Activated T-cell treated with anti-CD3 and anti-CD28 coated beads for 4 hours (primary cell): ENCODE measurements around the gene PDS5B.
A peak's percentile ranks its signal among the peaks of the same experiment; 100 is the strongest.
"Not testable (repeated sequence)": the region's sequence is repeated elsewhere in the genome, so short reads cannot be mapped to it uniquely, and the experiment has no call there.

Source experiments
- DNase-seq: peaks from one replicate; pipeline ENCODE4 v3.0.0-alpha.2; 2020

The PDS5B gene

GRCh38 chr13:32586080-32586900, at the start of gene PDS5B:
TSS of gene PDS5B (plus strand) at chr13:32586452. CDS start at chr13:32648773, 62,321 bp downstream.
- DNase-seq: peak; percentile 91

- DNase-seq: peak; percentile 18
Measured at GRCh38 chr13:32537580-32538142, 48.6 kb upstream of the PDS5B start.

DNA sequence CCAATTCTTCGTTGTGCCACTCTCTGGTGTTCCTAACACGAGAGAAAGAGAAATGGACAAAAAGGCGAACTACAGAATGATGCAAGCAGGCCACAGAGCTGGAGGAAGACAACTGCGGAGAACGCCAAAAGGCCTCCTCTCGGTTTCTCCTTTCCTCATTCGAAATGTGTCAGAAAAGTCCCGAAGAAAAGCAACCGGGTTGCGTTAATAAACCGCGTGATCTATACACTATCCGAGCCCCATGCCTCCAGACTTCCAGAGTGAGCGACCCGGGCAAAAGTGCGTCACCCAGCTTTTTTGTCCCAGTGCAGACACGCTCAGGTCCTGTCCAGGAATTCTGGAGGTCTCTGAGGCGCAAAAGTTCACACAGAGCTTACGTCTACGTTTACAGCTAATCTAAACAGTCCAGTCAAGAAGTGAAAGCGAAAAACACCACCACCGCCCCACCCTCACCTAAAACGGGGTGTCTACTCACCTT, 48.1 kb upstream of the PDS5B start:
- no peak for DNase-seq

DNA sequence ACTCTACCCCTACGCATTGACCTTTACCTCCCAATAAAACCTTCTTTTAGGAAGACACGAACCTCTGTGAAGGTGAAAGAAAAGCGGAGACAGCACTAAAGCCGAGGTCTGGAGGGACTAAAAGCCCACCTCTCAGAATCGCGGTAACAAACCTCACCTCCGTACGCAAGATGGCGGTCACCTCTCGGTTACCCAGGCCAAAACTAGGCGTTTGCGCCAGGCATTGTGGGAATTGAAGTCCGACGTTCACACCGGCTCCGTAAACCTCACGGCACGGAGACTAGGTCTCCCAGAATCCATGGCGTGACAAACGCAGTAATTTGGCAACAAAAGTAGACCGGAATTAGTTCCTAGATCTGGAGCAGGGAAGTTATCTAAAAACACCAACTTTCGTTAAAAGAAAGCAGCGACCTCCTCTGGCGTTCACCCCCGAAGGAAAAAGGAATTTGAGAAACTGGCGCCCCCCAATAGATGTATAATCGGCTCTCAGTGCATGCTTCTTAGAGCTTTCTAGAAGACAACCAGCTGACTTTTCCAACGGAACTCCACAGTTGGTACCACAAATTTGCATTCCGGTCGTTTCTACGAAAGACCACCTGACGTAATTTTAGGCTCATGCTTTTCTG, 47.5 kb upstream of the PDS5B start, which contains the start of gene N4BP2L2:
Gene N4BP2L2, minus strand, starts transcription at position 175 of the 626 bp plus-strand sequence. CDS start 1,768 bp downstream, outside the sequence.
- peak; percentile 83 for DNase-seq

GRCh38 chr13:32542221-32542620, 44.0 kb upstream of the PDS5B start:
- no peak for DNase-seq

DNA sequence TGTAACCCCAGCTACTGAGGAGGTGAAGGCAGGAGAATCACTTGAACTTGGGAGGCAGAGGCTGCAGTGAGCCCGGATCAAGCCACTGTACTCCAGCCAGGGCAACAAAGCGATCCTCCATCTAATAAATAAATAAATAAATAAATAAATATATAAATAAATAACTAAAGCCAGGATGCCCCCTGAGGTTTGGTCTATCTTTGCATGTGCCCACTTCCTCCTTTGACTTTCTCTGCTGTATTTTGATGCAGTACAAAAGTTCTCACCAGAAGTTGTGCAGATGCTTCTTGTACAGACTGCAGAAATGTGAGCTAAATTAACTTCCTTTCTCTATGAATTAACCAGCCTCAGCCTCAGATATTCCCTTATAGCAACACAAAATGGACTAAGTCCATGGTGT, 41.2 kb upstream of the PDS5B start:
- DNase-seq: no peak

GRCh38 chr13:32548837-32549236, 37.4 kb upstream of the PDS5B start:
- no peak for DNase-seq

- no peak for DNase-seq
Measured at GRCh38 chr13:32549788-32550187, 36.5 kb upstream of the PDS5B start.

DNA sequence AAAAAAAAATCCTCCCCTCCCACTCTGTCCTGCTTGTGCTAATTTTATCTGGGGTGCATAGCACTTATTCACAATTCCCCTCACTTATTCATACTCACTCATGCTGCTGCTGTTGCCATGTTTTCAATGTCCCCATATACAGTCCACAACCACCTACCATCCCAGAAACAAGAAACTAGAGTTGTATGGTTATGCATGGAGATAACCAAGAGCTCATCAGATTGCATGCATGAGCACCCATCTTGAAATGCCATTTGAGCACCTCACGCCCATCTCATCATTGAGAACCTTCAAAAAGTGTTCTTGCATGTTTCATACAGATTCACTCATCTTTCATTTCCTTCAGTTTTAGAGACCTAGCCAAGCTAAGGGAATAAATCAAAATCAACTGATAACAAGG, 32.5 kb upstream of the PDS5B start:
- DNase-seq: no peak

DNA sequence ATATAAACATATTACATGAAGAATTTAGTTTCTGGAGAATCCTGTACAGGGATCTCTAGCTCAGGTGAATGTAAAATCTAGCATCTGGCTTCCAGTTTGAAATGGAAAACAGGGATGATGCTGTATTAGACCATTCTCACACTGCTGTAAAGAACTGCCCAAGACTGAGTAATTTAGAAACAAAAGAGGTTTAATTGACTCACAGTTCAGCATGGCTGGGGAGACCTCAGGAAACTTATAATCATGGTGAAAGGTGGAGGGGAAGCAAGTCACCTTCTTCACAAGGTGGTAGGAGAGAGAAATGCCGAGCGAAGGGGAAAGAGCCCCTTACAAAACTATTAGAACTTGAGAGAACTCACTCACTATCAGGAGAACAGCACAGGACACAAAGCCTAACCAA, 30.6 kb upstream of the PDS5B start:
- no peak for DNase-seq

GRCh38 chr13:32560842-32561241, 25.4 kb upstream of the PDS5B start:
- DNase-seq: not testable (repeated sequence)

GRCh38 chr13:32575687-32576086, 10.6 kb upstream of the PDS5B start:
- not testable (repeated sequence) for DNase-seq

- no peak for DNase-seq
Measured at GRCh38 chr13:32577032-32577431, 9.2 kb upstream of the PDS5B start.

DNA sequence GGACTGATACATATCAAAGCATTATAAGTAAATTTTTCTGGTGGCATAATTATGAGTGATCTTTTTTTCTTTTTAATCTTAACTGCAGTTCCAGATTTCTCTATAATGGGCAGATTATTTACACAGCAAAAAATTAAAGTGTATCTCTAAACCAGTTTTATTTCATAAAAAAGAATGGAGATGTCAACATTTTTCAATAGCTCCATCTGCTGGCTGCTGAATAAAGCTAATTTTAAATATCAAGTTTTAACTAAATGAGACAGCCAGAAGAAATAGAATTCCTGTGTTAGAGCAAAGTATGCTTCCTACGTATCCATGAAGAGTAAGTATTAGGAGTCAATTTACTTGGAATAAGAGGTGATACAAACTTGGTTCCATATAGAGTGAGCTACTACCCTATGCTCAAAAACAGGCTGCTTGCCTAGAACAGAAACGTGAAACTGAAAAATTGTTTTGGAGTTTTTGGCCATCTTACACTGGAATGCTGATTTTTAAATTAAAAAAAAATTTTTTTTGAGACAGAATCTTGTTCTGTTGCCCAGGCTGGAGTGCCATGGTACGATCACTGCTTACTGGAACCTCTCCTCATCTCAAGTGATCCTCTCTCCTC, 5.0 kb upstream of the PDS5B start:
- no peak for DNase-seq

- no peak for DNase-seq
Measured at GRCh38 chr13:32582281-32582680, 4.0 kb upstream of the PDS5B start.

GRCh38 chr13:32582991-32583390, 3.3 kb upstream of the PDS5B start:
- no peak for DNase-seq

GRCh38 chr13:32585550-32586079, 637 bp upstream of the PDS5B start:
- DNase-seq: no peak

DNA sequence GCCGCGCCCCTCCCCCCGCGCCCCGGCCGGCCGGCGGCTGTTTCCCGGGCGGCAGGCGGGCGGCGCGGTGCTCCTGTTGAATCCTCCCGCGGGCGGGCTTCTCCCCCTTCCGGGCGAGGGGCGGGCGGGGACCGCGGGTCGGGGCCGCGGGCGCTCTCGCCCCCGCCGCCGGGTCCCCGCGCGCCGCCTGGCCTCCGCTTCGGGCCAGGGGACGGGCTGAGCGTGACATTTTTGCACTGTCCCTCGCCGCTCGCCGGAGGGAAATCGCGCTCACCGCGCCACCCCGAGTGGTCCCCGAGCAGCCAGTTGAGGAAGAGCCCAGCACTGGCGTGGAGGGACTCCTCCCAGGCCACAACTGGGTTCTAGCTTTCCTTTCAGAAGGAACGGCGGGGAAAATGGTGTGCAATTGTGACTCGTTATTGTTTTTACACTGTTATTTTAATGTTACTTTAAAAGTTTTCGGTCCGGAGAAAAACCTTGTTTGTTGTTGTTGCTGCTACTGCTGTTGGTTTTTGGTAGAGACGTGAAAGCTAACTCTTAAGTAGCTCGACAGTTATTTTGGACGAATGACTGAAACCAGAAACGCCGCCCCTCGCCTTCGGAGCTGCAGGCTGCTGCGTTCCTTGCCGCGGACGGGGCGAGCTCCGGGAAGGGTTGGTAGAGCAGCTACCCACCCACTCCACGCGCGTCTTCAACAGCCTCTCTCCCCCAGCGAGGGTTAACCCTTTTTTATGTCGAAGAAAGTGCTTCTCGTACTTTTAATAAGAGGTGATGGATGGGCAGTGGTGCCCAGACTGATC, 959 bp downstream of the PDS5B start:
- peak; percentile 34 for DNase-seq

DNA sequence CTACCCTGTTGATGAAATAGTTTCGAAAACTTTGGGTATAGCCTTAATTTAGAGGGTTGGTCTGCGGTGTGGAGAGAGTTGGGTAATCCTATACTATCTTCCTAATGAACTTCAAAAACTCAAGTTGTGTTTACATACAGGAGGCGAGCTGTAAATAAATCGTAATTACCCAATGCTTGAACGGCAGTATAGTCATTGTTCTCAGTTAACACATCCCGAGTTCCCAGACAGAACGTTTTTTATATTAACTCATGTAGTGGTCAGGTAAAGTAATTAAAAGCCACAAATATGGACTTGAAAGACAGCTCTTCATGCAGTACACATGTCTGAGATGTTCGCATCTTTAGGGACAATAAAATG, 1.5 kb downstream of the PDS5B start:
- DNase-seq: no peak

GRCh38 chr13:32588736-32589135, 2.5 kb downstream of the PDS5B start:
- no peak for DNase-seq

DNA sequence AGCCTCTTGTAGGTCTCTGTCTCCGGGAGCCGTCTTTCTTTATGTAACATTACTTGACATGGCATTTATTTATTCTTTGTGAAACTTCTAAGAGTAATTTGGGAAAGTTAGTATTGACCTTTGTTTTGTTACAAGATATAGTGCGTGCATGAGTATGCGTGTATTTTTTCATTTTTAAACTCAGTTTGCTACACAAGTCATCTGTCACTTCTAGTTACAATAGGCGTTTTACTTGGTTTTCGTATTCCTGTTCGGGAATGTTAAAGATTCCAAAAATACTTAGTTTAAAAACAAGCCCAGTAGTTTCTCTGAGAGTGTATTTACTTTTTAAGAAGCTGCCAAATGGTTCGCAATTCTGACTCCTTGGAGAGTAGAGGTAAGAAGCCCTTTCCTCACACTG, 3.2 kb downstream of the PDS5B start:
- no peak for DNase-seq

GRCh38 chr13:32590266-32590665, 4.0 kb downstream of the PDS5B start:
- DNase-seq: no peak
